IPS DF 4.7 (cell line): ENCODE measurements around the gene PCGF5.
"Not testable (repeated sequence)": the region's sequence is repeated elsewhere in the genome, so short reads cannot be mapped to it uniquely, and the experiment has no call there.

Experiments used
- DNase-seq: peaks from one replicate; pipeline ENCODE4 v3.0.0-alpha.2; 2013; ENCODE audit warnings: low spot score; ENCODE audit errors: extremely low read depth

PCGF5 gene

GRCh38 chr10:91220194-91220953 lies at the start of gene PCGF5:
PCGF5 (plus strand) TSS chr10:91220663; CDS start chr10:91222872, 2,209 bp downstream.
- DNase-seq = no peak

DNA sequence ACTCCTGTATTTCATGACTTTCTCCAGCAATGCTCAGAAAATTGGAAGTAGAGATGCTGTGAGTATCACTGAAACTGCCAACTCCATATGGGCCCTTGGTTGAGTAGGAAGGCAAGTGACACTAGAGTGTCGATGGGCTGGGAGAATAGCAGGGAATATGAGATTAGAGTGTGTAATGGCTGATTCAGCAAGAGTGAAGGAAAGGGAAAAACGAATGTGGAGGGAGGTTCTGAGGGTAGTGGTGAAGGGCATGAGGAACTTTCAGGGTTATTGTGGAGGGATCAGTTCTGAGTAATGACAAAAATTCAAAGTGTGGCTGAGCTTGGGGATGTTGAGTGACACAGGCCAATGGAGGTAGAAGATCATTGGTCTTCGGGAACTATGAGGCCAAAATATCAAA lies 49.0 kb upstream of the PCGF5 start:
- DNase-seq = no peak

GRCh38 chr10:91172348-91172747 lies 48.1 kb upstream of the PCGF5 start:
- DNase-seq = no peak

GRCh38 chr10:91185239-91185875 lies 35.1 kb upstream of the PCGF5 start:
- DNase-seq = no peak

- DNase-seq = no peak
Measured at GRCh38 chr10:91187156-91187555, 33.3 kb upstream of the PCGF5 start.

GRCh38 chr10:91188010-91188409 lies 32.5 kb upstream of the PCGF5 start:
- not testable (repeated sequence) for DNase-seq

DNA sequence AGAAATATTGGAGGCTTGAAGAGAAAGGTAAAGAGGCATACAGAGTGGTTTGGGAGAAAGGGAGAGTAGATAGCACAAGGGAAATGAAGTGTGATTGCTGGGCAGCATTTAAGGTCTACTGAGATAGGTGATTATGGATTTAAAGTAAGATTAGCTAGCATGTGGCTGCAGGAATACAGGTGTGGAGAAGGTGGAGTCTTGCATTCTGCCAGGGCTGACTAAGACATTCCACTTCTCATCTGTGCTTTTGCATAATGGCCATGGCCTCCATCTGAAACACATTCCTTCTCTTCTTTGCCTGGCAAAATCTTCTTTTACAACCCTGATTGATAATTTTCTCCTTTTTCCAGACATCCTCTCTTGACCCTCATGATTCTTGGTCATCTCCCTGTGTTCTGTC lies 31.6 kb upstream of the PCGF5 start:
- no peak for DNase-seq

GRCh38 chr10:91190388-91190870 lies 30.0 kb upstream of the PCGF5 start:
- no peak for DNase-seq

GRCh38 chr10:91190876-91191583 lies 29.4 kb upstream of the PCGF5 start:
- DNase-seq = no peak

DNA sequence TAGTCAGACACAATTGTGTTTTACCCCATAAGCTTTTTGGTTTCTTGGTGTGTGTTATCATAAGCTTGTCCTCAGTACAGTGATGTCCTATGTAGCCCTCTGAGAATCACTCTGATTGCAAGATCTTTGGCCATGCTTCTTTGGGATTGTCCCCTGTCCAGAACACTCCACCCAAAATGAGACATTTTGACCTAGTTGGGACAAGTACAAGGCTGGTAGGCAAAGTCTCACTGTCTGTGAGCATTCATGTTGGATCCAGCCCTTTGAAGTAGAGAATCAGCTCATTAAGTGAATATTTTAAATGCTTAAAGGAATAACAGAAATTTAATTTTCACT lies 28.9 kb upstream of the PCGF5 start:
- no peak for DNase-seq

DNA sequence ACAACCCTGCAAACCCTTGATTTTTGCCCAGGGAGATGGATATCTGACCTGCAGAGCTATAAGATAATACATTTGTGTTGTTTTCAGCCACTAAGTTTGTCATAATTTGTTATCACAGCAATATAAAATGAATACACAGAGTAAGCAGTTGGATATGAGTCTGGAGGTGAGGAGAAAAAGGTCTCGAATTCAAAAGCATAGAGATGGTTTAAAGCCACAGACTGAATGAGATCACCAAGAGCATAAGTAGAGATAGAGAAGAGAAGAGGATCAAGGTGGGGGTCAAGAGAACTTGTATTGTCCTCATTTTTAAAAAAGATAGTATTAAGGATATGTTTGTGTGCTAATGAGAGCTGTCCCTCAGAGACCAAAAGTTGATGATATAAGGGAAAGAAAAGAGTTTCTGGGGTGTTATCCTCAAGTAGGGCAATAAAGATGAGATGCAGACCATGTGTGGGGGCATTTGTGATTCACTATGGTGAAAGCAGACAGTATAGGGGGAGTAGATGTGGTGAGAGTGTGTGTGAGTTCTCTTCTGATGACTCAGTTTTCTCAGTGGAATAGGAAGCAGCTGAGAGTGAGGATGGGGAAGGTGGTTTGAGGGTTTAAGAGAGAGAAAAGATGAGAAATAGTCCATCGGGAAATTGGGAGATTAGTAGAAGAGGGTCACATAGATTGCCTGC lies 25.8 kb upstream of the PCGF5 start:
- no peak for DNase-seq

GRCh38 chr10:91196268-91197048 lies 24.0 kb upstream of the PCGF5 start:
- no peak for DNase-seq

- DNase-seq = no peak
Measured at GRCh38 chr10:91197127-91197526, 23.3 kb upstream of the PCGF5 start.

- no peak for DNase-seq
Measured at GRCh38 chr10:91198781-91199180, 21.7 kb upstream of the PCGF5 start.

DNA sequence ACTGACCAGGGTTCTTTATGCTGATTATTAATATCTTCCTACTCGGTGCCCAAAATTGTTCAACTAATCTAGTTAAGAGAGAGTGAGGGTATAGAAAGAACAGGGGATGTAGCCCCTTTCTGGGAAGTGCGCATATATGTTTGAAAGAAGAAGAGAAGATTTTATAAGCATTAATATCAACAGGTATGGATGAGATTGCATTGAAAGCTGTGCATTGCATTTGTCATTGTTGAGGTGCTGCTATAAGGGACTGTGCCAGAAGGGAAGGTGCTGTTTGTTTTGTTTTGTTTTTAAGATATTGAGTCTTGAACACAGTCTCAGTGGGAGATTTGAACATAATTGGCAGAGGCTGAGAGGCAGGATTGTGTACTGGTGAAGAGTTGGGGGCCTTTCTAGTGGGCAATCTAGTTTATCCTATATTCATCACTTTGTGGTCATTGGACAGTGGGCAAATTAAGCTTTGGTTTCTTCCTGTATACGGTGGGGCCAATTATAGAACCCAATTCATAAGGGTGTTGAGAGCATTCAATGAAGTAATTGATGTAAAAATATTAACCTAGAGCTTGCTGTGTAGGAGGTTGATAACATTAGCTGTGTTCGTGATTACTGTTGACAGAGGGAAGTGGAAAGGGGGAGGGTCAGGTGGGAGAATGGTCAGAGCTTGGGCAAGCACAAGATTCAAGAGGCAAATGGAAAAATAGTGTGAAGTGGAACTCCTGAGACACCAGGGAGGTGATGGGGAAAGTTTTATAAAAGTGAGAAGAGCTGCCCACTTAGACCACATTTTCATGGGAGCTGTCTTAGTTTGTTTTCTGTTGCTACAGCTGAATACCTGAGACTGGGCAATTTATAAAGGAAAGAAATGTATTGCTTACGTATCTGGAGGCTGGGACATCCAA lies 19.9 kb upstream of the PCGF5 start:
- no peak for DNase-seq

DNA sequence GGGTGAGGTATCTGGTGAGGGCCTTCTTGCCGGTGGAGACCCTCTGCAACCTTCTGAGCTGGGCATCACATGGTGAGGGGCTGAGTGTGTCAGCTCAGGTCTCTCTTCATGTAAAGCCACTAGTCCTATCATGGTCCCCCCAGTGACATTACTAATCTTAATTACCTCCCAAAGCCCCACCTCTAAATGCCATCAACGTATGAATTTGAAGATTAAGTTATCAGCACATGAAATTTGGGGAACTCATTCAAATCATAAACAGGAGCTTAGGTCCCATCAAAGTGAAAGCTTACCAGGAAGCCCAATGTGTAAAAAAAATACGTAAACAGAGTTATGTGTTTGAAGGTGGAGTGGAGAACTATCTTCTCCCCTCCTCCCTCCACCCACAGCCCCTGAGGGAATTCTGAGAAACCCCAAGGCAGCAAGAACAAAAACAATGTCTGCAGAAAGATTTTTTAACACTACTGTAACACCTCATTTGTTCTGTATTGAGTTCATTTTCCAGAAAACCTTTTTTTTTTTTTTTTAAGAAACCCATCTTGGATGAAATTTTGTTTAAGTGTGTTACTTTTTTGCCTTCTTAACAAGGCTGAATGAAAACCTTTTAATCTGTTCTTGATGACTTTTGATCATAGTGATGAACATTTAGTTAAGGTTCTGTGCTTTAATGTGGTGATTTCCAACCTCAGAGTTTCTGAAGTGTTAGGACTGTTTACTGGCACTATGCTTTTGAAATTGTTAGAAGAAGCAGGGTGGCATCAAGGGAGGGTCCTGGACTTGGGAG lies 19.1 kb upstream of the PCGF5 start:
- DNase-seq = no peak

DNA sequence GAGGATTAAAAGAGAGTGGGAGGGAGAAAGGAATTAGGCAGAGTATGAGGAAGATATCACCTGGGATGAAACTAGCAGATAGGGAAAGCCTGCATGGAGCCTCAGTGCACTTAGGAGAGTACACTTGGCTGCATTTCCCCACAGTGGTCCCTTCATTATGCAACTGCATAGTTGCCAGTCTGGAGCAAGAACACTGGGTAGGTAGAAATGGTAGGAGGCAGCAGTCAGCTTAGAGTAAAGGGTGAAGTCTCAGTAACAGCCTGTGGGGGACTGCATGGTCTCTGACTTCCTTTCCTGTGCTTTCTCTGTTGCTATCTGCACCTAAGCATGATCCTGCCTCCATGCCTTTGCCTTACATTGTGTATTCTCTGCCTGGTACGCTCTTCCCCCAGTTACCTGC lies 14.0 kb upstream of the PCGF5 start:
- no peak for DNase-seq

GRCh38 chr10:91206837-91207474 lies 13.5 kb upstream of the PCGF5 start:
- no peak for DNase-seq

GRCh38 chr10:91208642-91209041 lies 11.8 kb upstream of the PCGF5 start:
- DNase-seq = no peak
